OCI-LY7 (cell line): Measurements from ENCODE around the gene DUOX1. TPM values are rescaled to one million over a fixed set of nuclear protein-coding genes. Genes with fewer than 3 reads are reported as not detected.

Experiments
- BruUV-seq: library from RNA; stranded (reverse); fragments of 400-500 nt; replicated peaks from 2 replicates; lab custom pipeline; 2021; lab: Mats Ljungman, UMichigan
- CTCF ChIA-PET: fragments of 300-600 bp; sonication (Branson Sonifier 250); formaldehyde crosslinking; loops from one replicate; lab custom pipeline; 2022; ENCODE audit warnings: antibody characterized with exemption; ENCODE audit not compliant: unreplicated experiment; lab: Charles Lee
- POLR2A ChIA-PET: fragments of 300-600 bp; sonication (Branson Sonifier 250); formaldehyde crosslinking; loops from one replicate; lab custom pipeline; 2022; ENCODE audit warnings: antibody characterized with exemption; lab: Charles Lee
- DNase-seq: peaks from one replicate; pipeline ENCODE4 v3.0.0-alpha.2; 2015; ENCODE audit warnings: low spot score
- H2AFZ ChIP-seq: fragments of 200-600 bp; sonication (generic), shearing (Covaris generic); 2 replicates; pipeline ENCODE4 v1.6.1; 2014; ENCODE audit warnings: mild to moderate bottlenecking, antibody characterized with exemption, low read length, moderate library complexity
- H3K27ac ChIP-seq: fragments of 200-600 bp; sonication (generic); 2 replicates; pipeline ENCODE4 v1.5.1; 2014; ENCODE audit warnings: mixed run types, low read depth, mild to moderate bottlenecking, moderate library complexity, low read length, inconsistent platforms; ENCODE audit not compliant: poor library complexity, severe bottlenecking
- H3K36me3 ChIP-seq: fragments of 200-600 bp; sonication (generic); 2 replicates; pipeline ENCODE4 v1.6.1; 2014; ENCODE audit warnings: mild to moderate bottlenecking, antibody characterized with exemption, low read length, moderate library complexity, mixed read lengths; ENCODE audit not compliant: insufficient read depth
- H3K4me1 ChIP-seq: fragments of 200-600 bp; sonication (generic); 2 replicates; pipeline ENCODE4 v1.5.1; 2014; ENCODE audit warnings: mild to moderate bottlenecking, low read length; ENCODE audit not compliant: insufficient read depth, poor library complexity, severe bottlenecking
- H3K4me2 ChIP-seq: fragments of 200-600 bp; sonication (generic); 2 replicates; pipeline ENCODE4 v1.6.1; 2014; ENCODE audit warnings: mild to moderate bottlenecking, low read length
- H3K4me3 ChIP-seq: fragments of 200-600 bp; sonication (generic); 2 replicates; pipeline ENCODE4 v1.5.1; 2014; ENCODE audit warnings: mild to moderate bottlenecking, low read depth, low read length; ENCODE audit not compliant: poor library complexity, severe bottlenecking
- H3K79me2 ChIP-seq: fragments of 200-600 bp; sonication (generic); 2 replicates; pipeline ENCODE4 v1.6.1; 2016; ENCODE audit warnings: low read depth, mild to moderate bottlenecking, low read length, moderate library complexity, mixed read lengths; ENCODE audit not compliant: insufficient read depth
- H3K9me2 ChIP-seq: fragments of 200-600 bp; sonication (generic); 2 replicates; pipeline ENCODE4 v1.6.1; 2016; ENCODE audit warnings: mild to moderate bottlenecking, low read length, mixed read lengths; ENCODE audit not compliant: insufficient read depth
- H3K9me3 ChIP-seq: fragments of 200-600 bp; sonication (generic); 2 replicates; pipeline ENCODE4 v1.6.1; 2014; ENCODE audit warnings: mild to moderate bottlenecking, mixed run types, low read length, mixed read lengths
- H4K20me1 ChIP-seq: fragments of 200-600 bp; sonication (generic); 2 replicates; pipeline ENCODE4 v1.6.1; 2014; ENCODE audit warnings: mild to moderate bottlenecking, antibody characterized with exemption, low read length, moderate library complexity, mixed read lengths; ENCODE audit not compliant: insufficient read depth
- CTCF ChIP-seq: fragments of 200-600 bp; sonication (generic); conservative IDR thresholded peaks from 2 replicates; pipeline ENCODE4 v1.5.1; 2014; ENCODE audit warnings: mild to moderate bottlenecking, antibody characterized with exemption, low read length, moderate library complexity, mixed read lengths
- EZH2phosphoT487 ChIP-seq: fragments of 200-600 bp; sonication (generic); IDR thresholded peaks from 2 replicates; pipeline ENCODE4 v1.6.1; 2018; ENCODE audit warnings: low read depth, borderline replicate concordance, mild to moderate bottlenecking, mixed run types, antibody characterized with exemption, low read length, moderate library complexity, mixed read lengths
- intact Hi-C: fragments of 100-400 bp; cut with micrococcal nuclease; formaldehyde crosslinking; loops from one replicate; pipeline ENCODE4 v1.10.0; 2022; ENCODE audit not compliant: unreplicated experiment
- total RNA-seq, 2 experiments: library from RNA; depleted of rRNA in 1 of 2; stranded (reverse); fragments of >200 nt in 1 of 2; shearing (Covaris generic) in 1 of 2; gene quantifications; 2 replicates each; pipeline ENCODE4 v1.2.3, GENCODE V29; 2014 to 2022

DUOX1 gene
- total RNA-seq, 2 experiments from 2014 or later, result not detected

DNA sequence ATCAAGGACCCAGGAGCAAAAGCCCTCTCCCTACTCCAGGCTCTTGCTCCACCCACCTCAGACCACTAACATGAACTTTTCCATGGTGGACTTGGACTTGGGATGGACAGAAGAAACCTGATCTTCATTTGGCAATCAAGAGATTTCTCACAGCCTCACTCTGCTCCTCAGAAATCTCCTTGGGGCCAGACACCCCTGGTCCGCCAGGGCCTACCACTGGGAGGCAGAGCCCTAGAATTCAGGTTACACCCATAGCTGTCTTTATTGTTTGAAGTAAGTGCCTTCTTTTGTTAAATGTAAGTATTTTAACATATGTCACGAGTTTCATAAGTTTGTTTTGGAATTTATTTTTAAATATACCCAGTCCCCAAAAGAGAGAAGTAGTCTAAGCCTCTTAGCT, 44.8 kb downstream of the DUOX1 start:
- H3K36me3 ChIP-seq, result no peaks in the 10 kb centered on the region
- no peaks in the 10 kb centered on the region for H3K79me2 ChIP-seq
- no peak overlapping the region for H2AFZ ChIP-seq
- no peaks in the 10 kb centered on the region for H4K20me1 ChIP-seq
- H3K4me1 ChIP-seq, result peaks cover 9% of the 10 kb centered on the region
- H3K27ac ChIP-seq, result no peak overlapping the region
- DNase-seq, result no peak
- no peaks in the 10 kb centered on the region for H3K9me3 ChIP-seq
- TF ChIP-seq EZH2phosphoT487 (no peak), CTCF (0 out of 2 replicates have a peak, but pooled peaks have one; percentile 26)
- BruUV-seq, result no TSS peak
- no peaks in the 10 kb centered on the region for H3K9me2 ChIP-seq
- intact Hi-C loops, result no loop called here
- no peak overlapping the region for H3K4me3 ChIP-seq
- POLR2A ChIA-PET, result no interaction called here
- no peak overlapping the region for H3K4me2 ChIP-seq
- CTCF ChIA-PET, result no interaction called here

DNA sequence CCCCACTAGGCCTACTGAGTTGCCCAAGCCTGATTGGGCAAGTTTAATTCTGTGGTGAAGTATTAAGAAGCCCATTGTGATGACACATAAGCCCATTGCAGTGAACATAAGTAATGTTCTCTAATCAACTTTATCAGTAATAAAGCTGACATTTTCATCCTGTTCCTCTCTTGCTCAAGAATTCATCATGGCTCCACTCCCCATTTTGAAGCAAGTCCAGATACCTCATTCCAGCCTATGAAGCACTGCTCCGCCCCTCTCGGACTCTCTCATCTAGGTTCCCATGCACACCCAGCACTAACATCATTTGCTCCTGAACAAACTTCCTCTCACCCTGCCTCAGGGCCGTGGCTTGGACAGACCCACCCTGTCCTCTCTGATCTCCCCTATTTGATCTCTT, 47.5 kb downstream of the DUOX1 start:
- Histone ChIP-seq H3K27ac (no peak overlapping the region), H3K4me3 (no peak overlapping the region), H3K9me2 (no peaks in the 10 kb centered on the region), H3K9me3 (no peaks in the 10 kb centered on the region), H2AFZ (no peak overlapping the region), H4K20me1 (no peaks in the 10 kb centered on the region), H3K4me1 (no peaks in the 10 kb centered on the region), H3K79me2 (no peaks in the 10 kb centered on the region), H3K36me3 (no peaks in the 10 kb centered on the region), H3K4me2 (no peak overlapping the region)
- intact Hi-C loops, result no loop called here
- no TSS peak for BruUV-seq
- ChIA-PET POLR2A (interaction anchor here (0.7 kb wide), 1 partner anchor 274 kb away, joined by 4 read pairs; no protein-coding TSS in a partner anchor), CTCF (no interaction called here)
- TF ChIP-seq CTCF (no peak), EZH2phosphoT487 (no peak)
- DNase-seq, result no peak

GRCh38 chr15:45179221-45179985, 49.6 kb downstream of the DUOX1 start:
- H3K4me1 ChIP-seq, result no peaks in the 10 kb centered on the region
- no peaks in the 10 kb centered on the region for H3K9me3 ChIP-seq
- TF ChIP-seq EZH2phosphoT487 (no peak), CTCF (peak; percentile 79)
- POLR2A ChIA-PET, result interaction anchor here (1.0 to 1.4 kb wide), 2 partner anchors 10 to 553 kb away, joined by 3 to 7 read pairs; no protein-coding TSS in a partner anchor
- CTCF ChIA-PET, result no interaction called here
- intact Hi-C loops, result no loop called here
- H3K27ac ChIP-seq, result no peak overlapping the region
- no peaks in the 10 kb centered on the region for H3K79me2 ChIP-seq
- no peaks in the 10 kb centered on the region for H4K20me1 ChIP-seq
- H3K4me2 ChIP-seq, result no peak overlapping the region
- H3K4me3 ChIP-seq, result no peak overlapping the region
- no peak overlapping the region for H2AFZ ChIP-seq
- peak; percentile 54 for DNase-seq
- BruUV-seq, result no TSS peak
- H3K36me3 ChIP-seq, result no peaks in the 10 kb centered on the region
- no peaks in the 10 kb centered on the region for H3K9me2 ChIP-seq
